ENCODE results near the gene RGPD5. TPM values are rescaled to one million over a fixed set of nuclear protein-coding genes. Genes with fewer than 3 reads are reported as not detected.
"Not testable (repeated sequence)": the region's sequence is repeated elsewhere in the genome, so short reads cannot be mapped to it uniquely, and the experiment has no call there.

Gene RGPD5
- total RNA-seq, 1 donor from 2014 or later: 14.0 TPM

DNA sequence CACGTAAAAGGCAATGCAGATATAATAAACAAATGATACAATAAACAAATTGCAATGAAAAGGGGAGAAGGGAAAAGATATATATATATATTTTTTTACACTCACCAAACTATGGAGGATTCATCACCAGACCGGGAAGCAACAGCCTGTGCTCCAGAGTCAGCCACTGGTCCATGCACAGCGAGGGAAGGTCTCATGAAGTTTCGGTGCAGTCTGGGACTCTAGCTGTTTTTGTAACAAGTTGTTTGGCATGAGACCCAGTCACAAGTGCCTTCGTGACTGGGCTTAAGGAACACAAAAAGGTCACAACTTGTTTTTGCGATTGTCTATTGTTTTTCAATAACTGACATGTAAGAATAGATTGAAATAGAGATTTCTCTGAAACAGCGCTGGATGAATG, 99.6 kb downstream of the RGPD5 start:
- intact Hi-C loops (cut with micrococcal nuclease): not testable (repeated sequence)

DNA sequence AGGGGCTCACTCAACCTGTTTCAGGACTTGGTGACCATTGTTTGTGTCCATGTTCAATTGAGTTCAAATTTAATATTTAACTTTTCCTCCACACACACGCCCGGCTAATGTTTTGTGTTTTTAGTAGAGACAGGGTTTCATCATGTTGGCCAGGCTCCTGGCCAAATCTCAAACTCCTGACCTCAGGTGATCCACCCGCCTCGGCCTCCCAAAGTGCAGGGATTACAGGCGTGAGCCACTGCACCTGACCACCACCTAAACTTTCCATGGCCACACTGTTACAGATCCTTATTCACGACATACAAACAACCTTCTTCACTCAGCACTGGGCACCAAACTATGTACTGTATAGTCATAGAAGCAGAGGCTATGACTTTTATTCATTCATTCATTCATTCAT, 100.0 kb downstream of the RGPD5 start:
- intact Hi-C loops (cut with micrococcal nuclease): not testable (repeated sequence)

DNA sequence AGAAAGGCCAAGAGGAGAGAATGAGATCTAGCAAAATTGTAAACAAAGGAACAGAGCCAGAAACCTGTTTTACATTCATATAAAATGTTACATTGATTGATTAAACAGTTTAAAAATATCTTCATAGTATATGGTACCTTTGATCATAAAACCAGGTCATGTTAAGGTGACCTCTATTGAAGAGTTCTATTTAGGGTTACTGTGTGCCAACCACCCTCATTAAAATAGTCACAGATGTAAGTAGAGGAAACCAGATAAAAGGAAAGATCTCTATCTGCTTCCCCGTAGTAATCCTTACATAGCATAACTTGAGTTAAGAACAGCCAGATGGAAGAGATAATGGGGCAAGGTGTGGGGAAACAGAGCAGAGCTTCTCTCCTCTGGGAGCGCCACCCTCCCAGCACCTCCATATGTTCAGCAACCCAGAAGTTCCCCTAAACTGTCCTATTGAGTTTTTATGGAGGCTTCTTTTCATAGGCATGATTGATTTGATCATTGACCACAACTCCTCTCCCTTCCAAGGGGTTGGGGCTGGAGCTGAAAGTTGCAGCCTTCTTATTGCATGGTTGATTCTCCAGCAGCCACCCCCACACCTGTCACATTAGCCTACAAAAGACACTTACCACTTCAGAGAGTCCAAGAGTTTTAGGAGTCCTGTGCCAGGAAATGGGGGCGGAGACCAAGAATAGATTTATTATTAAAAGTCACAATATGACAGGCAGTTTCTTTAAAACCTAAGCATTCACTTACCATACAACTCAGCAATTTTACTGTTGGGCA, 101.2 kb downstream of the RGPD5 start:
- intact Hi-C loops (cut with micrococcal nuclease): not testable (repeated sequence)

DNA sequence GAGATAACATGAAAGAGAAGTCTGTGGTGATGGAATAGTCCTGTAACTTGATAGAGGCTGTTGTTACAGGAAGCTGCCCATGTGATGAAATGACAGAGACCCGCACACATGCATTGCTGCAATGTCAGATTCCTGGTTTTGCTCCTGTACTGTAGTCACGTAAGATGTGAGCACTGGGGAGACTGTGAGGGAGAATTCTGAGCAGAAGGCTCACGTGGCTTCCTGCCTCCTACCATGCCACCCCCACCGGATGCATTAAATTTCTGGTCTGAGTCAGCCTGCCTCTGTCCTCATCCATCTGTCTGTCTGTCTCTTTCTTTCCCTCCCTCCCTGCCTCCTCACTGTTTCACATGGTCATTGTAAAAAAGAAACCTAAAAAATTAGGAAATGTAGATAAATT, 102.1 kb downstream of the RGPD5 start:
- intact Hi-C loops (cut with micrococcal nuclease): not testable (repeated sequence)

DNA sequence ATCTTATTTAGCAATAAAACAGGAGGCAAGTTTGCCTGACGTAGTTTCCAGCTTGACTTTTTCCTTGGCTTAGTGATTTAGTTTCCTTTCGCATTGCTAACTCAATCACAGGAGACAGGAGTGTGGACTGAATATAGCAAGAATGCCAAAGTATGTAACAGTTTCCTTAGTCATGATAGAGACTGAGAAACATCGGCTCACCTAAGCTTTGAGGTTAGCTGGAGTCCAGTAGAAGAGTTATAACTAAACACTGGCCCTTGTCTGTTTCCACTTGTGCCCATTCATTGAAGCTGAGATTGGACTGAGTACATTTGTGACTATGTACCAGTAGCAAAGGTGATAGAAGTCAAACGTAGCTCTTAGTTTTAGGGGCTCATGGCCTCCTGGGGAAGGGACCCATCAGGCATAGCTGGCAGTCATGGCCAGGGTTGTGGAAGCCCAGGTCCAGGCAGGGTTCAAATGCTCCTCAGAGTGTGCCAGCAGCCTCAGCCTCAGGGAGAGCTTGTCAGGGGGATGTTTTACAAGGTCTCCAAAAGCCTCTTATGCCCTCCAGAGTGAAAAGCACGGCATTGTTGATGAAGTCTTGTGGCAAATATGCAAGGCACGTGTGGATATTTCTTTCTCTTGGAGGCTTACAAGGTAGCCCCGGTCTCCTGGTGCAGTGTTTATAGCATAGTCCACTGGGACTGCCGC, 103.8 kb downstream of the RGPD5 start:
- intact Hi-C loops (cut with micrococcal nuclease): not testable (repeated sequence)

DNA sequence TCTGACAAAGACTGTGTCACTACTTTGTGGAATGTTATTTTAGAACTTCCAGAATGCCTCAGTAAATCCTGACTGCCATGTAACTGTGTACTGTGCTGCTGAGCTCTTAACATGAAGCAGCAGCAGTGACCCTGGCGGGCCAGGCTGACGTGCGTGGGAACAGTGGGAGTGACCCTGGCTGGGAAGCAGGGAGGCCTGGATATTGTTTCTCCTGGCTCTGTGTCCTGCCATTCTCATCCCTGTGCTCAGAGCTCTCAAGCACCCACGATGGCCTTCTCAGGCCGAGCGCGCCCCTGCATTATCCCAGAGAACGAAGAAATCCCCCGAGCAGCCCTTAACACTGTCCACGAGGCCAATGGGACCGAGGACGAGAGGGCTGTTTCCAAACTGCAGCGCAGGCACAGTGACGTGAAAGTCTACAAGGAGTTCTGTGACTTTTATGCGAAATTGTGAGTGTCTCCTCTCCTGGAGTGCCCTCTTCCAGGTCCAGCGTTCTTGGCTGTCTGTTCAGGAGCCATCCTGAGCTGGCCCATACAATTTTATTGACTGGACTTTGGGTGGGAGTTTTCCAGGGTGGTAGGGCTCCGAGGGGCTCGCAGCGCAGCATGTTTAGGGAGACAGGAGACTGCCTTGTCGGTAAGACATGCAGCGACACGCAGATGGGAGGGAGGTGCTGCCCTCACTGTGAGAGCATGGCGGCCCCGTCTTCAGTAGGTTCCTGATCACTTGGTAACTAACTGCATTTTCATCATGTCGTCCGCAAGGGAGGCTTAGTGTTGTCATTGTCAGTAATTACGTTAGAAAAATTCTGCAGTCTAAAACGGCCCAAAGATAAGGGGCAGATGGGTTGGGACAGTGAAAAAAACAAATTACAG, 104.6 kb downstream of the RGPD5 start, which contains the start of gene LIMS3:
LIMS3 (plus strand) TSS at position 227 of the 875 bp plus-strand sequence; CDS start at position 268, 41 bp downstream.
- intact Hi-C loops (cut with micrococcal nuclease): not testable (repeated sequence)

DNA sequence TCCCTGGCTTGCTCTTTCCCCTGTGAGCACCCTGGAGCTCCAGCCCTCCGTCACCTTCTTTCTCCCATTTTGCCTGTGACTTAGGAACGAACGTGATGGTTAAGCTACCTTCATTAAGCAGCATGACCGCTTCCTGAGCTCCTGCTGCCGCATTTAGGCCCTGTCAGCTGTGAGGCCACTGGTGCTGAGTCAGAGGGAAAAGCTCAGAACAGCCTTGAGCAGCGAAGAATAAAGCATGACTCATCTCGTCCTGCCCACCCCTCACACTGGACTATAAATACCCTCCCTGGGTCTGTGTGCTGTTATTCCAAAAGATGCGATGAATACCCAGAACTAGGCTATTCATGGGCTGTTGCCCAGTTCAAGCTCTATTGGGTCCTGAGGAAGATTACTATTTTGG, 111.7 kb downstream of the RGPD5 start:
- intact Hi-C loops (cut with micrococcal nuclease): not testable (repeated sequence)

Other genes starting within 250 kb of the RGPD5 start
- gene SEPTIN10, start 180.3 kb upstream of the RGPD5 start, total RNA-seq: 0.57 and 0.77 TPM in 2 replicates
- 0.32 TPM in 2 replicates for gene SOWAHC, start 179.9 kb upstream of the RGPD5 start, total RNA-seq
- 0.20 and 0.66 TPM in 2 replicates for gene LIMS3, start 104.4 kb downstream of the RGPD5 start, total RNA-seq